A549 (cell line): ENCODE measurements around the gene IER5L. TPM values are rescaled to one million over a fixed set of nuclear protein-coding genes. Genes with fewer than 3 reads are reported as not detected.

Experiments used
- ATAC-seq, 2 experiments: fragments of 200-7000 bp in 1 of 2; fragments of >200 bp in 1 of 2; cut with Nextera tagmentation in 1 of 2; cut with Tn5 transposase in 1 of 2; 3 replicates each; pipeline versions ENCODE4 v1.8.0 to v1.9.1; 2018 to 2020; ENCODE audit warnings: mild to moderate bottlenecking in 1 of 2, moderate library complexity in 1 of 2
- CTCF ChIA-PET: fragments of 300-600 bp; sonication (Branson Sonifier 250); formaldehyde crosslinking; extraction: SDS; loops from one replicate; lab custom pipeline; 2021; ENCODE audit warnings: antibody characterized with exemption, inconsistent platforms; lab: Yijun Ruan, JAX
- POLR2A ChIA-PET: fragments of 350-600 bp; formaldehyde crosslinking; extraction: SDS; loops from one replicate; lab custom pipeline; 2021; ENCODE audit warnings: antibody characterized with exemption, inconsistent platforms; lab: Yijun Ruan, JAX
- DNase-seq, 2 experiments: peaks; one replicate each; pipeline versions ENCODE4 v3.0.0 to v3.0.0-alpha.2; 2011 to 2016; ENCODE audit warnings: low read depth in 1 of 2, low spot score in 1 of 2
- FAIRE-seq: peaks from 2 replicates; lab custom pipeline; 2011; peaks lifted over from hg19 to GRCh38; lab: Jason Lieb, UNC
- H3K27ac ChIP-seq, 2 experiments: fragments of >200 bp; sonication (Bioruptor Twin); formaldehyde crosslinking; 3 replicates each; pipeline ENCODE4 v1.5.1; 2016 to 2017
- H3K4me1 ChIP-seq: fragments of >200 bp; sonication (Bioruptor Twin); formaldehyde crosslinking; 3 replicates; pipeline ENCODE4 v1.6.1; 2016
- H3K4me2 ChIP-seq: fragments of >200 bp; sonication (Bioruptor Twin); formaldehyde crosslinking; 3 replicates; pipeline ENCODE4 v1.6.1; 2016
- H3K4me3 ChIP-seq: fragments of >200 bp; sonication (Bioruptor Twin); formaldehyde crosslinking; 3 replicates; pipeline ENCODE4 v1.5.1; 2016
- H3K9me3 ChIP-seq: fragments of >200 bp; sonication (Bioruptor Twin); formaldehyde crosslinking; 3 replicates; pipeline ENCODE4 v1.6.1; 2016
- BCL3 ChIP-seq: fragments of >200 bp; sonication (Bioruptor Twin); formaldehyde crosslinking; IDR thresholded peaks from 3 replicates; pipeline ENCODE4 v1.6.1; 2016
- CBX2 ChIP-seq: fragments of 200-600 bp; sonication (generic); IDR thresholded peaks from 2 replicates; pipeline ENCODE4 v1.6.1; 2016; ENCODE audit warnings: low read depth, mild to moderate bottlenecking, borderline replicate concordance
- CHD2 ChIP-seq: fragments of 150-350 bp; IDR thresholded peaks from 2 replicates; pipeline ENCODE4 v1.6.1; 2014; ENCODE audit warnings: low read length; ENCODE audit not compliant: partially characterized antibody
- CHD4 ChIP-seq: fragments of 200-600 bp; sonication (generic); IDR thresholded peaks from 2 replicates; pipeline ENCODE4 v1.6.1; 2016; ENCODE audit warnings: antibody characterized with exemption, mild to moderate bottlenecking, borderline replicate concordance
- E2F6 ChIP-seq: IDR thresholded peaks from 2 replicates; pipeline ENCODE4 v1.6.1; 2012; ENCODE audit warnings: low read depth, borderline replicate concordance
- ESRRA ChIP-seq: fragments of 150-350 bp; IDR thresholded peaks from 2 replicates; pipeline ENCODE4 v1.6.1; 2014; ENCODE audit warnings: mild to moderate bottlenecking, low read length, borderline replicate concordance
- FOSL2 ChIP-seq, 2 experiments: fragments of 450-650 bp in 1 of 2; fragments of >200 bp in 1 of 2; sonication (Bioruptor Twin) in 1 of 2; formaldehyde crosslinking; IDR thresholded peaks; 2 replicates each; pipeline versions ENCODE4 v1.5.0 to v1.6.1; 2016 to 2020; ENCODE audit warnings: mild to moderate bottlenecking in 1 of 2, moderate library complexity in 1 of 2
- HDAC2 ChIP-seq: fragments of 200-600 bp; sonication (generic); IDR thresholded peaks from 2 replicates; pipeline ENCODE4 v1.6.1; 2016
- HEYL ChIP-seq: fragments of 250-450 bp; sonication (Bioruptor Pico); IDR thresholded peaks from 2 replicates; pipeline ENCODE4 v1.8.0; 2021; ENCODE audit warnings: mild to moderate bottlenecking, moderate library complexity
- HOXB13 ChIP-seq: fragments of 250-450 bp; sonication (Bioruptor Pico); IDR thresholded peaks from 2 replicates; pipeline ENCODE4 v1.5.0; 2020; ENCODE audit warnings: low read depth, mild to moderate bottlenecking, moderate library complexity
- HOXB5 ChIP-seq: fragments of 250-450 bp; sonication (Bioruptor Pico); IDR thresholded peaks from 2 replicates; pipeline ENCODE4 v1.5.0; 2020; ENCODE audit warnings: mild to moderate bottlenecking, moderate library complexity
- JUN ChIP-seq, 2 experiments: fragments of >200 bp; sonication (Bioruptor Twin); formaldehyde crosslinking; IDR thresholded peaks; 2 replicates in 1 of 2; 3 replicates in 1 of 2; pipeline ENCODE4 v1.6.1; 2016 to 2017
- JUNB ChIP-seq: fragments of >200 bp; sonication (Bioruptor Twin); formaldehyde crosslinking; IDR thresholded peaks from 2 replicates; pipeline ENCODE4 v1.6.1; 2016
- MAFK ChIP-seq: fragments of 450-650 bp; IDR thresholded peaks from 2 replicates; pipeline ENCODE4 v1.6.1; 2014; ENCODE audit not compliant: partially characterized antibody
- NFE2L2 ChIP-seq: fragments of 150-350 bp; conservative IDR thresholded peaks from 2 replicates; pipeline ENCODE4 v1.6.1; 2014; ENCODE audit warnings: low read length
- NR3C1 ChIP-seq: fragments of >200 bp; sonication (Bioruptor Twin); formaldehyde crosslinking; IDR thresholded peaks from 3 replicates; pipeline ENCODE4 v1.6.1; 2017
- PHF8 ChIP-seq: fragments of 200-600 bp; sonication (generic); IDR thresholded peaks from 2 replicates; pipeline ENCODE4 v1.6.1; 2016; ENCODE audit warnings: low read depth, mild to moderate bottlenecking, antibody characterized with exemption, moderate library complexity, borderline replicate concordance
- POLR2A ChIP-seq: IDR thresholded peaks from 2 replicates; pipeline ENCODE4 v1.6.1; 2012; ENCODE audit warnings: mild to moderate bottlenecking, low read length
- RCOR1 ChIP-seq: fragments of 150-350 bp; IDR thresholded peaks from 2 replicates; pipeline ENCODE4 v1.6.1; 2014; ENCODE audit warnings: antibody characterized with exemption, low read length, low read depth
- SREBF2 ChIP-seq: fragments of 450-650 bp; IDR thresholded peaks from 2 replicates; pipeline ENCODE4 v1.6.1; 2014; ENCODE audit warnings: mild to moderate bottlenecking, moderate library complexity
- TFCP2L1 ChIP-seq: fragments of 250-450 bp; sonication (Bioruptor Pico); IDR thresholded peaks from 2 replicates; pipeline ENCODE4 v1.5.0; 2021; ENCODE audit warnings: mild to moderate bottlenecking
- whole genome bisulfite sequencing: methylation state at CpG from one replicate; pipeline ENCODE4 v1.1.6; 2017; ENCODE audit errors: missing lambda C conversion rate; 5-methylcytosine and 5-hydroxymethylcytosine counted together
- polyA plus RNA-seq, 4 experiments: library from polyadenylated mRNA; depleted of rRNA in 3 of 4; stranded (reverse); fragments of >200 nt; fragmentation: RNase III in 1 of 4; extraction: RNeasy Plus Mini Kit Qiagen cat#74134 plus additional on column Dnase treatment in 1 of 4; gene quantifications; 2 replicates in 3 of 4; 3 replicates in 1 of 4; pipeline ENCODE4 v1.2.3, GENCODE V29; 2011 to 2017
- TF ChIP-seq, protein P1 (sequence below): IDR thresholded peaks from 2 replicates; pipeline ENCODE4 v1.6.1; 2012
- TF ChIP-seq, protein P2 (sequence below): fragments of >200 bp; sonication (Bioruptor Twin); formaldehyde crosslinking; IDR thresholded peaks from 3 replicates; pipeline ENCODE4 v1.5.1; 2016
- TF ChIP-seq, protein P3 (sequence below): fragments of 250-450 bp; sonication (Bioruptor Pico); IDR thresholded peaks from 2 replicates; pipeline ENCODE4 v1.5.0; 2020; ENCODE audit warnings: low read depth, mild to moderate bottlenecking, moderate library complexity
- TF ChIP-seq, protein P4 (sequence below): fragments of 200-600 bp; sonication (generic); IDR thresholded peaks from 2 replicates; pipeline ENCODE4 v1.6.1; 2016; ENCODE audit warnings: antibody characterized with exemption, mild to moderate bottlenecking, moderate library complexity

IER5L gene
- polyA plus RNA-seq, 2 of the 4 experiments (the other 2 are of a cell fraction): 25.1 to 67.5 TPM

DNA sequence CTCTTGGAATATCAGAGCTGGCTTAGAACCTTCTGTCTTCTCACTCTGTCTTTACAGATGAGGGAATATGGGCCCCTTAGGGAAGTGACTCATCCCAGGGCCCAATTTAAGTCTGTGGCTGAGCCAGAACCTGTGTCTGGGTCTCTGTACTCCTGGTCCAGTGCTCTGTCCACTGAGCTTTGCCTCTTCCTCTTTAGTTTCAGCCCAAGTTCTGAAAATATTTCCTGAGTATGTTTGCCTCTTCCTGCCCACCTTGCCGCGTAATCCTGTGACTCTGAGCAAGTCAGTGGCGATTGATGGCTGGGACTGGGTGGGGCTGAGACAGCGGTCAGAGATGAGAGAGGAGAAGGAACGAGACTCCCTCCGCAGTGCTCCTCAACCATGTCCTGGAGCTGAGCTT, 7.8 kb downstream of the IER5L start:
- H3K9me3 ChIP-seq: no peaks in the 10 kb centered on the region
- H3K4me1 ChIP-seq: peaks cover 68% of the 10 kb centered on the region
- WGBS: 51% methylated on average over 6 of the region's 6 CpGs
- peak overlapping the region; percentile 99 for H3K27ac ChIP-seq
- TF ChIP-seq MAFK: no peak
- TF ChIP-seq RCOR1: no peak
- TF ChIP-seq FOSL2 (IDR thresholded peaks at IDR 0.05): no peak
- TF ChIP-seq FOSL2 (CRISPR knock-in tag; IDR thresholded peaks at IDR 0.05): peak; percentile 65
- CTCF ChIA-PET: interaction anchor here (0.5 to 38.0 kb wide), 7 partner anchors 10 to 455 kb away, joined by 3 to 1029 read pairs (median 57); partner anchors contain the start of genes C9orf50 and NTMT1
- H3K4me2 ChIP-seq: peak overlapping the region; percentile 32; the same call in 2 of the 3 replicates
- ATAC-seq (no peak), DNase-seq (no peak), FAIRE-seq (no peak)
- H3K4me3 ChIP-seq: no peak overlapping the region
- POLR2A ChIA-PET: interaction anchor here (1.1 to 1.5 kb wide), 2 partner anchors 314 to 326 kb away, joined by 5 to 7 read pairs; no protein-coding TSS in a partner anchor

DNA sequence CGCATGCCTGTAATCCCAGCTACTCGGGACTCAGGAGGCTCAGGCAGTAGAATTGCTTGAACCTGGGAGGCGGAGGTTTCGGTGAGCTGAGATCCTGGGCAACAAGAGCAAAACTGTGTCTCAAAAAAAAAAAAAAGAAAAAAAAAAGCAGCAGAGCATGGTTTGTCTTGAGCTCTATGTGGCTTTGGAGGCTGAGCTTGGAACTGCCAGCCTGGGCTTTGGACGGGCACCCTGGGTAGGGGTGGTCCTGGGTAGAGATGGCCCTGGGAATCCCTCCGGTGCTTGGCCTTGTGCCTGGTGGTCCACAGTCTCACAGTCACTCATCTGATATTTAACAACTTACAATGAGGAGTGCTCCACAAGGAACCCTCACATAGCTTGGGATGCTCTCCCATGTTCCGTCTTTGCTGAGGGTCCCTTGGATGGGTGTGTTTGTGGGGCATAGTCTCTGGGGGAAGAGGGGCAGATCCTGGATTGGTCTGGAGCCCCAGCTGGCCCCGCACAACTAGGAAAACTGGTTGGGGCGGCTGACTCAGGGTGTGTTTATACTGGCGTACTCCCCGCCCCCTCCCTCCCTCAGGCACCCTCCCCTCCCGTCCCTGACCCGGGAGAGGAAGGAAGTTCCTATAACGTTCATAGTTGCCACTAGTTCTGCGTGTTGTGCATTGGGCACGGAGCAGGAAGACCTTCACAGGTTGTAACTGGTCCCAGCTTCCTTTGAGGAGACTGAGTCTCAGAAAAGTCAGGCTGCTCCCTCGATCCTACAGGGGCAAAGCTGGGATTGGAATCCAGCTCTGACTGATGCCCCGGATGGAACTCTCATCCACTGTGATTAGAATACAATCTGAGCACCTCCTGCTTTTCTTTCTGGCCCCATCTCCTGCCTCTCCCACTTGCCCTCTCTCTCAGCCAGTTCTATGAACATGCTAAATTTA, 11.2 kb downstream of the IER5L start:
- peak overlapping the region; percentile 94 to 99 for H3K27ac ChIP-seq
- peaks cover 48% of the 10 kb centered on the region for H3K4me1 ChIP-seq
- WGBS: 24% methylated on average over 16 of the region's 18 CpGs
- ChIA-PET POLR2A (interaction anchor here (0.6 to 3.0 kb wide), 14 partner anchors 8 to 442 kb away, joined by 3 to 25 read pairs (median 4); partner anchors contain the start of gene IER5L), CTCF (interaction anchor here (0.6 to 38.0 kb wide), 17 partner anchors 8 to 645 kb away, joined by 3 to 1029 read pairs (median 4); partner anchors contain the start of gene C9orf50)
- peak overlapping the region; percentile 9; the same call in 1 of the 3 replicates for H3K4me3 ChIP-seq
- peak; percentile 79 to 97 for DNase-seq
- H3K4me2 ChIP-seq: peak overlapping the region; percentile 74
- no peaks in the 10 kb centered on the region for H3K9me3 ChIP-seq
- no peak for FAIRE-seq
- ATAC-seq: peak; percentile 79 to 88
- TF ChIP-seq HDAC2 (no peak), ESRRA (no peak), MAFK (no peak), CBX2 (no peak), HOXB13 (no peak), PHF8 (no peak), HEYL (CRISPR knock-in tag) (no peak), NR3C1 (no peak), JUNB (no peak), POLR2A (peak; percentile 70), BCL3 (0 out of 3 replicates have a peak, but pooled peaks have one; percentile 54), CHD2 (no peak), JUN (IDR thresholded peaks at IDR 0.05) (peak; percentile 67 to 80; a peak in 2 of 5 replicates), CHD4 (no peak), TFCP2L1 (CRISPR knock-in tag) (no peak), E2F6 (0 out of 2 replicates have a peak, but pooled peaks have one; percentile 30), SREBF2 (no peak), HOXB5 (CRISPR knock-in tag) (no peak), NFE2L2 (no peak)
- TF ChIP-seq, protein P1, sequence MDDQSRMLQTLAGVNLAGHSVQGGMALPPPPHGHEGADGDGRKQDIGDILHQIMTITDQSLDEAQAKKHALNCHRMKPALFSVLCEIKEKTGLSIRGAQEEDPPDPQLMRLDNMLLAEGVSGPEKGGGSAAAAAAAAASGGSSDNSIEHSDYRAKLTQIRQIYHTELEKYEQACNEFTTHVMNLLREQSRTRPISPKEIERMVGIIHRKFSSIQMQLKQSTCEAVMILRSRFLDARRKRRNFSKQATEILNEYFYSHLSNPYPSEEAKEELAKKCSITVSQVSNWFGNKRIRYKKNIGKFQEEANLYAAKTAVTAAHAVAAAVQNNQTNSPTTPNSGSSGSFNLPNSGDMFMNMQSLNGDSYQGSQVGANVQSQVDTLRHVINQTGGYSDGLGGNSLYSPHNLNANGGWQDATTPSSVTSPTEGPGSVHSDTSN: no peak
- TF ChIP-seq, protein P2, sequence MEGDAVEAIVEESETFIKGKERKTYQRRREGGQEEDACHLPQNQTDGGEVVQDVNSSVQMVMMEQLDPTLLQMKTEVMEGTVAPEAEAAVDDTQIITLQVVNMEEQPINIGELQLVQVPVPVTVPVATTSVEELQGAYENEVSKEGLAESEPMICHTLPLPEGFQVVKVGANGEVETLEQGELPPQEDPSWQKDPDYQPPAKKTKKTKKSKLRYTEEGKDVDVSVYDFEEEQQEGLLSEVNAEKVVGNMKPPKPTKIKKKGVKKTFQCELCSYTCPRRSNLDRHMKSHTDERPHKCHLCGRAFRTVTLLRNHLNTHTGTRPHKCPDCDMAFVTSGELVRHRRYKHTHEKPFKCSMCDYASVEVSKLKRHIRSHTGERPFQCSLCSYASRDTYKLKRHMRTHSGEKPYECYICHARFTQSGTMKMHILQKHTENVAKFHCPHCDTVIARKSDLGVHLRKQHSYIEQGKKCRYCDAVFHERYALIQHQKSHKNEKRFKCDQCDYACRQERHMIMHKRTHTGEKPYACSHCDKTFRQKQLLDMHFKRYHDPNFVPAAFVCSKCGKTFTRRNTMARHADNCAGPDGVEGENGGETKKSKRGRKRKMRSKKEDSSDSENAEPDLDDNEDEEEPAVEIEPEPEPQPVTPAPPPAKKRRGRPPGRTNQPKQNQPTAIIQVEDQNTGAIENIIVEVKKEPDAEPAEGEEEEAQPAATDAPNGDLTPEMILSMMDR: no peak
- TF ChIP-seq, protein P3, sequence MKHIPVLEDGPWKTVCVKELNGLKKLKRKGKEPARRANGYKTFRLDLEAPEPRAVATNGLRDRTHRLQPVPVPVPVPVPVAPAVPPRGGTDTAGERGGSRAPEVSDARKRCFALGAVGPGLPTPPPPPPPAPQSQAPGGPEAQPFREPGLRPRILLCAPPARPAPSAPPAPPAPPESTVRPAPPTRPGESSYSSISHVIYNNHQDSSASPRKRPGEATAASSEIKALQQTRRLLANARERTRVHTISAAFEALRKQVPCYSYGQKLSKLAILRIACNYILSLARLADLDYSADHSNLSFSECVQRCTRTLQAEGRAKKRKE (CRISPR knock-in tag): no peak
- TF ChIP-seq, protein P4, sequence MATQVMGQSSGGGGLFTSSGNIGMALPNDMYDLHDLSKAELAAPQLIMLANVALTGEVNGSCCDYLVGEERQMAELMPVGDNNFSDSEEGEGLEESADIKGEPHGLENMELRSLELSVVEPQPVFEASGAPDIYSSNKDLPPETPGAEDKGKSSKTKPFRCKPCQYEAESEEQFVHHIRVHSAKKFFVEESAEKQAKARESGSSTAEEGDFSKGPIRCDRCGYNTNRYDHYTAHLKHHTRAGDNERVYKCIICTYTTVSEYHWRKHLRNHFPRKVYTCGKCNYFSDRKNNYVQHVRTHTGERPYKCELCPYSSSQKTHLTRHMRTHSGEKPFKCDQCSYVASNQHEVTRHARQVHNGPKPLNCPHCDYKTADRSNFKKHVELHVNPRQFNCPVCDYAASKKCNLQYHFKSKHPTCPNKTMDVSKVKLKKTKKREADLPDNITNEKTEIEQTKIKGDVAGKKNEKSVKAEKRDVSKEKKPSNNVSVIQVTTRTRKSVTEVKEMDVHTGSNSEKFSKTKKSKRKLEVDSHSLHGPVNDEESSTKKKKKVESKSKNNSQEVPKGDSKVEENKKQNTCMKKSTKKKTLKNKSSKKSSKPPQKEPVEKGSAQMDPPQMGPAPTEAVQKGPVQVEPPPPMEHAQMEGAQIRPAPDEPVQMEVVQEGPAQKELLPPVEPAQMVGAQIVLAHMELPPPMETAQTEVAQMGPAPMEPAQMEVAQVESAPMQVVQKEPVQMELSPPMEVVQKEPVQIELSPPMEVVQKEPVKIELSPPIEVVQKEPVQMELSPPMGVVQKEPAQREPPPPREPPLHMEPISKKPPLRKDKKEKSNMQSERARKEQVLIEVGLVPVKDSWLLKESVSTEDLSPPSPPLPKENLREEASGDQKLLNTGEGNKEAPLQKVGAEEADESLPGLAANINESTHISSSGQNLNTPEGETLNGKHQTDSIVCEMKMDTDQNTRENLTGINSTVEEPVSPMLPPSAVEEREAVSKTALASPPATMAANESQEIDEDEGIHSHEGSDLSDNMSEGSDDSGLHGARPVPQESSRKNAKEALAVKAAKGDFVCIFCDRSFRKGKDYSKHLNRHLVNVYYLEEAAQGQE: no peak
